GM10266 (cell line): ENCODE data around the gene MAPK8IP1.

Experiments used
- DNase-seq: peaks from one replicate; pipeline ENCODE4 v3.0.0; 2012; ENCODE audit errors: extremely low spot score
- TF ChIP-seq, protein P1 (sequence below): IDR thresholded peaks from 2 replicates; pipeline ENCODE4 v1.5.1; 2012; ENCODE audit warnings: mild to moderate bottlenecking, low read depth; ENCODE audit not compliant: control insufficient read depth, insufficient read depth; ENCODE audit errors: missing control alignments

MAPK8IP1 gene

DNA sequence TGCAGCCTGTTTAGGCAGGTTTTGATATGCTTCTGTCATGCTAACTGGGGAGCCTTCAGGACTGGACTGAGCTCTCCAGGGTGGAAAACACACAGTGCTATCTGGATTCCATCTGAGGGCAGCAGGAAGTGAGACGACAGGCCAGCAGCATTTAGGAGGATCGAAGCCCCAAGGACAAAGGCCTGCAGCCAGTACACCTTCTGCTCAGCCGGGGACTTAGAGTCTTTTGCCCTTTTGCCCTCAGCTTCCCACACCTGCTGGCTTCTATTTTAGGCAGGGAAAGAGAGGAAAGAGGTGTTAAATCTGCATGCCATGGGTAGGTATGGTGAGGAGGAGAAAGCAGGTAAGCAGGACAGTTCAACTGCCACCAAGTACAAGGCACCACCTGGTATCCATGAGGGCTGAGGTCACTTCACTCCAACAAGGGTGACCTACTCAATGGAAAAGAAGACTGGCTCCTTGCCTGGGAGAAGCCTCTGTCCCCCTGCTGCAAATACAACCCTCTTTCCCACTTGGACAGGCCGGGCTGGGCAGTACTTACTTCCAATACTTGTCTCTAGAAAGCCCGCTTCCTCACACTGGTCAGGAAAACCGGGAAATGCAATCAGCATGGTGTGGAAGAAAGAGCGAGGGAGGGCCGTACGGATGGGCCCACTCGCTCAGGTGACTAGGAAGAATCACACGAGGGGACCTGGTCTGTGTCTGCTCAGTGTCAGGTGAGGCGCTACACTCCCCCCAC is 49.3 kb downstream of the MAPK8IP1 start:
- no peak for DNase-seq
- TF ChIP-seq, protein P1, sequence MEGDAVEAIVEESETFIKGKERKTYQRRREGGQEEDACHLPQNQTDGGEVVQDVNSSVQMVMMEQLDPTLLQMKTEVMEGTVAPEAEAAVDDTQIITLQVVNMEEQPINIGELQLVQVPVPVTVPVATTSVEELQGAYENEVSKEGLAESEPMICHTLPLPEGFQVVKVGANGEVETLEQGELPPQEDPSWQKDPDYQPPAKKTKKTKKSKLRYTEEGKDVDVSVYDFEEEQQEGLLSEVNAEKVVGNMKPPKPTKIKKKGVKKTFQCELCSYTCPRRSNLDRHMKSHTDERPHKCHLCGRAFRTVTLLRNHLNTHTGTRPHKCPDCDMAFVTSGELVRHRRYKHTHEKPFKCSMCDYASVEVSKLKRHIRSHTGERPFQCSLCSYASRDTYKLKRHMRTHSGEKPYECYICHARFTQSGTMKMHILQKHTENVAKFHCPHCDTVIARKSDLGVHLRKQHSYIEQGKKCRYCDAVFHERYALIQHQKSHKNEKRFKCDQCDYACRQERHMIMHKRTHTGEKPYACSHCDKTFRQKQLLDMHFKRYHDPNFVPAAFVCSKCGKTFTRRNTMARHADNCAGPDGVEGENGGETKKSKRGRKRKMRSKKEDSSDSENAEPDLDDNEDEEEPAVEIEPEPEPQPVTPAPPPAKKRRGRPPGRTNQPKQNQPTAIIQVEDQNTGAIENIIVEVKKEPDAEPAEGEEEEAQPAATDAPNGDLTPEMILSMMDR = no peak

DNA sequence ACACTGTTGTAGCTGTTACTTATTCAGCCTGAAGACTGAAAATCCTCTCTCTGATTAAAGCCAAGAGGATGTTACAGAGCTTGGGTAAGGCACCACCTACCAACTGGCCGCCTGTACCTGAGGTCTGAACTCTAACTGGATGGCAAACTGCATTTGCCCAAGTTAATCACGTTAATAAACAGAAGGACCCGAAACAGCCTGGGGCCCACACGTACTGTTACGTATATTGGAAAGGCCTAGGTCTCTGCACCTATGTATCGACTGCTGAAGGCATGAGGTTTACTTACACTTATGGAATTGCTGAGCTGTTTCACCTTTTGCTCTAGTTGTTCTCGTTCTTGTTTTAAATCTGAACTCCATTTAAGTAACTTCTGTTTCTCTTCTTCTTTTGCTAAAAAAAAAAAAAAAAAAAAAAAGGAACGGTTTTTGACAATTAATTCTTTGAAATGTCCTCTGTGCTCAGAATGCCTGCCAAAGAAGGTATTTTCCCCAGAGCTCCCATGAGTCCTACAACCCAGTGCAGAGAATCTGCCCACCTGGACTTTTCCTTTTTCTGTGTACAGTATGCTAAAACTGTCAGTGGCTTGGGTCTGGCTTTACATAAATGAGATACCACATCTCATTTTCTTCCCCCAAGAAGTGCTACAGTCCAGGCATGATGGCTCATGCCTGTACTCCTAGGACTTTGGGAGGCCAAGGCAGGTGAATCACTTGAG is 50.1 kb downstream of the MAPK8IP1 start:
- DNase-seq = no peak
- TF ChIP-seq, protein P1 = no peak

DNA sequence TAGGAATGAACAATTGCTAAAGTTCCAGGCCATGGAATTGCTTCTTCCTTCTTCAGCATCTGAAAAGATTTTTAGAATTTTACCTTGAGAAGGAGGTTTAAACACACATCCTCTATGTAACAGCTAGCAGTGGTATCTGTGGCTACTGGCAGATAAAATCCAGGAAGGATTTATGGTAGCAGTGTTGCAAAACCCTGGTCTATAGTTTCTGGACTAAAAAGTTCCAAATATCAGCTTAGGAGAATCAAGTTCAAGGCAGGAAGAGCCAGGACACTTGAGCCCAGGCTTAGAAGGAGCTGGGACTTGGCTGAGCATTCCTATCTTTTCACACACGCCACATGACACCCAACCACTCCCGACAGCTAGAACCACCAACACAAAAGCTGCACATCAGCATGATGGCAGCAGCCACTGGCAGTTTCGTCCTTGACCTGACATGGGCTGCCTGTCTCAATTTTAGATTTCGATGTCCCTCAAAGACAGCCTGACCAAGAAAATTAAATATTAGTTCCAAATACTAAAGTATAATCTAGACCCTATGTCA is 51.1 kb downstream of the MAPK8IP1 start:
- TF ChIP-seq, protein P1 = no peak
- no peak for DNase-seq

- no peak for DNase-seq
- TF ChIP-seq, protein P1 = no peak
Measured at GRCh38 chr11:45937916-45938315, 52.5 kb downstream of the MAPK8IP1 start.

DNA sequence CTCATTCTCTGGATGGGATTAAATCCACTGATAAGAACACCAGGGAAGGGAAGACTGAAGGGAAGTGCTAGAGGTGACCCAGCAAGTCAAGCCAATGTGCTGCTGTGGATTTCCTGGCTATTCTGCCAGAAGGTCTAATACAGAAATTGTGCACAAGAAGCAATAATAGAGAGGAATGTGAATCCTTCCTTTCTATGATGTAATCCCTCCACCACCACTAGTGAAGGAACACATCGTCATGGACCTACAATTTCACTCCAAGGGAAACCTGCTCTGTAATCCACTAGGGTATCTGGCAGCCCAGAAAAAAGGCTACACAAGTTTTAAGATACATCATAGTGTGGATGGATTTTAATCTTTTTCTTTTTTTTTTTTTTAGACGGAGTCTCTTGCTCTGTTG is 54.4 kb downstream of the MAPK8IP1 start:
- TF ChIP-seq, protein P1 = no peak

DNA sequence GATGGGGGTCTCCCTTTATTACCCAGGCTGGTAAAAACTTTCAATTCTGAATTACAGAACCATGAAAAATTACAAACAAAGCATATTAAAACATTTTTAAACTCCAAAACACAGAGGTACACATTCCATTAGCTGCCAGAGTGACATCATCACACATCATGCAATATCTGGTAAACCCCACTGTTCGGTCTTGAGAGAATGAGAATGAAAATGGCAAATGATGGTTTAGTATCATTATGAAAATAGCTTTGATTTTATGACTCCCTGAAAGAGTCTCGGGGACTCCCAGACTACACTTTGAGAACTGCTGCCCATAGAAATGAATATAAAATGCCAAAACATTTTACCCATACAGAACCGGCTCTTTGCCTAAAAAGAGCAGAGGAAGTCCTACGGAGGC is 55.8 kb downstream of the MAPK8IP1 start:
- TF ChIP-seq, protein P1 = no peak
- DNase-seq = no peak

More for the DNA sequence above, 54.4 kb downstream of the MAPK8IP1 start:
- no peak for DNase-seq

DNA sequence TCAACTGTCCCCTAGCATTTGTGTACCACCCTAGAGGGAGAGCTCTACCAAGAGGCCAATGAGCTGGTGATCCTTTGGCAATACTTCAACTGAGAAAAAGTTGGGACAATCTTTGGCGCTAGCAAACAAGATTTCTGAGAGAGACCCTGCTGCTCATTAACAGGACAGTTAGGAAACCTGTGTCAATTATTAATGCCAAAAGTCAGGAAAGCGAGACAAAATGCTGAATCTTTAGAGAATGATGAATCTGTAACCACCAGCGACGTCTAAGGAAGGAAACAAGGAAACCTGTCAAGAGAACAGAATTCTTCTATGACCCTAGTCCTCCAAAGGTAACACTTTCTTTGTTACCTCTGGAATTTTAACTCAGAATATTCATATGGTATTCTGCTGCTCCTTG is 56.9 kb downstream of the MAPK8IP1 start:
- DNase-seq = no peak
- TF ChIP-seq, protein P1 = no peak
